ENCODE results near the gene ICE2. TPM values are rescaled to one million over a fixed set of nuclear protein-coding genes. Genes with fewer than 3 reads are reported as not detected.

The ICE2 gene
- total and polyA plus RNA-seq, 2 of the 8 experiments (the other 6 are each of a cell fraction or from before 2014, with no cell fraction given): 40.0 to 87.3 TPM

DNA sequence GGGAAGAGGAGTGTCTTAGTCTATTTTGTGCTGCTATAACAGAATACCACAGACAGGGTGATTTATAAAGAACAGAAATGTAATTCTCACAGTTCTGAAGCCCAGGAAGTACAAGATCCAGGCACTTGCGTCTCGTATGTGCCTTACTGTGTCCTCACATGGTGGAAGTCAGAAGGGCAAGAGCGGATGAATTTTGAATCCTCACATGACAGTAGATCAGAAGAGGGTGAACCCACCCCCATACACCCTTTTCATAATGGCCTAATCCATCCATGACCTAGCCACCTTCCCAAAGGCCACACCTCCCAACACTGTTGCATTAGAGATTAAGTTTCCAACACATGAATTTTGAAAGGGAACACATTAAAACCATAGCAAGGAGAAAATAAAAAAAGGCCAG is 62.5 kb downstream of the ICE2 start:
- no peak overlapping the region for H2BK5ac ChIP-seq (ENCODE audit: low read depth, low read length)
- no peaks in the 10 kb centered on the region for H3K36me3 ChIP-seq (ENCODE audit: control insufficient read depth in 2 of 4, insufficient read depth in 4 of 4, low read length in 3 of 4)
- no peak overlapping the region for H2AK5ac ChIP-seq (ENCODE audit: low read depth, low read length)
- 94% methylated on average over 3 of the region's 3 CpGs; no CpG with 5 or more reads in 1 of the 2 experiments for WGBS, 2 experiments (ENCODE audit: extremely low coverage in 1 of 2, insufficient coverage in 1 of 2, insufficient read length in 1 of 2, insufficient replicate concordance in 2 of 2, low coverage in 1 of 2, low lambda C conversion rate in 2 of 2, missing lambda C conversion rate in 1 of 2)
- H3K27me3 ChIP-seq (replicated peaks in 1 of 4; ENCODE audit: control insufficient read depth in 3 of 4, extremely low read depth in 1 of 4, insufficient read depth in 3 of 4, low read length in 3 of 4): no peaks in the 10 kb centered on the region
- H2BK20ac ChIP-seq (ENCODE audit: low read length): no peak overlapping the region
- no peaks in the 10 kb centered on the region for H4K20me1 ChIP-seq (replicated peaks in 1 of 2; ENCODE audit: control insufficient read depth in 1 of 2, insufficient read depth in 2 of 2, low read length in 2 of 2)
- no peak overlapping the region for H3K56ac ChIP-seq (replicated peaks; ENCODE audit: insufficient read length, low read depth, low read length)
- no peak overlapping the region for H2BK15ac ChIP-seq (ENCODE audit: low read length)
- FAIRE-seq: no peak
- H3K4me3 ChIP-seq (ENCODE audit: extremely low read depth in 1 of 4, insufficient read depth in 2 of 4, low read depth in 3 of 4, low read length in 4 of 4): no peak overlapping the region
- no peak overlapping the region for H4K5ac ChIP-seq (ENCODE audit: insufficient read length, low read depth, low read length)
- no peak overlapping the region for H3K4me2 ChIP-seq (ENCODE audit: insufficient read depth in 1 of 2, low read depth in 2 of 2, low read length in 2 of 2)
- no peak for DNase-seq (ENCODE audit: low read depth in 1 of 2, low spot score in 2 of 2)
- no peak overlapping the region for H2BK12ac ChIP-seq (ENCODE audit: low read depth, low read length)
- H3K14ac ChIP-seq (ENCODE audit: insufficient read length): no peak overlapping the region
- H3K9ac ChIP-seq (replicated peaks in 1 of 4; ENCODE audit: extremely low read depth in 1 of 4, low read depth in 3 of 4, low read length in 3 of 4): no peak overlapping the region
- no peaks in the 10 kb centered on the region for H3K23me2 ChIP-seq (ENCODE audit: low read depth, low read length)
- H3K27ac ChIP-seq (ENCODE audit: low read depth, low read length): no peak overlapping the region
- H2BK120ac ChIP-seq (replicated peaks; ENCODE audit: low read depth, low read length): no peak overlapping the region
- no peak overlapping the region for H3K23ac ChIP-seq (ENCODE audit: insufficient read length)
- H4K91ac ChIP-seq (replicated peaks; ENCODE audit: insufficient read length, low read length): no peak overlapping the region
- H3K4me1 ChIP-seq (replicated peaks in 1 of 4; ENCODE audit: control insufficient read depth in 3 of 4, insufficient read depth in 4 of 4, low read length in 3 of 4): no peaks in the 10 kb centered on the region
- CTCF ChIA-PET (ENCODE audit: partially characterized antibody): no interaction called here
- TF ChIP-seq ZNF274 (IDR thresholded peaks at IDR 0.05; ENCODE audit: borderline replicate concordance, extremely low read depth, low read length) (no peak), EZH2 (IDR thresholded peaks at IDR 0.05; ENCODE audit: low read depth, low read length, severe bottlenecking) (no peak), TAF1 (IDR thresholded peaks at IDR 0.05; ENCODE audit: low read depth, low read length) (no peak), SP1 (IDR thresholded peaks at IDR 0.05; ENCODE audit: low read depth, low read length) (no peak), SAP30 (IDR thresholded peaks at IDR 0.05; ENCODE audit: insufficient read depth, insufficient replicate concordance, low read length) (no peak), HDAC2 (IDR thresholded peaks at IDR 0.05; ENCODE audit: borderline replicate concordance in 1 of 2, low read depth in 2 of 2, low read length in 2 of 2) (no peak), NRF1 (IDR thresholded peaks at IDR 0.05; ENCODE audit: low read depth, low read length) (no peak), CTBP2 (IDR thresholded peaks at IDR 0.05; ENCODE audit: borderline replicate concordance, insufficient read depth, insufficient read length, low read length) (no peak), MAFK (IDR thresholded peaks at IDR 0.05; ENCODE audit: low read depth, low read length) (no peak), POLR2A (IDR thresholded peaks at IDR 0.05; ENCODE audit: control extremely low read depth in 1 of 2, low read depth in 2 of 2, low read length in 2 of 2) (no peak), CHD1 (IDR thresholded peaks at IDR 0.05; ENCODE audit: low read depth, low read length) (no peak), RNF2 (IDR thresholded peaks at IDR 0.05; ENCODE audit: borderline replicate concordance, low read depth, low read length, missing control alignments, poor library complexity, severe bottlenecking) (no peak)
- H2AFZ ChIP-seq (ENCODE audit: low read length): no peak overlapping the region
- H3K4ac ChIP-seq (replicated peaks; ENCODE audit: insufficient read length, low read depth, low read length): no peak overlapping the region
- H3K79me1 ChIP-seq (ENCODE audit: low read depth, low read length): no peaks in the 10 kb centered on the region
- H3K79me2 ChIP-seq (ENCODE audit: control insufficient read depth in 1 of 2, insufficient read depth in 2 of 2, low read length in 2 of 2): no peaks in the 10 kb centered on the region
- H3K18ac ChIP-seq (ENCODE audit: extremely low read depth, low read length): no peak overlapping the region
- POLR2A ChIA-PET (ENCODE audit: partially characterized antibody): interaction anchor here (1.2 kb wide), 1 partner anchor 56 kb away, joined by 3 read pairs; no protein-coding TSS in a partner anchor
- H4K8ac ChIP-seq (ENCODE audit: extremely low read depth, insufficient read depth, low read length): no peak overlapping the region
- H3K9me3 ChIP-seq (ENCODE audit: insufficient read depth in 2 of 2, low read depth in 1 of 2, low read length in 1 of 2): no peaks in the 10 kb centered on the region

Data from H1 (cell line).